Panc1 (cell line): ENCODE data around the gene ACTRT2. TPM values are rescaled to one million over a fixed set of nuclear protein-coding genes. Genes with fewer than 3 reads are reported as not detected.

Experiments used
- ATAC-seq: fragments of 200-7000 bp; cut with Tn5 transposase; 2 replicates; pipeline ENCODE4 v1.9.1; 2020; ENCODE audit warnings: mild to moderate bottlenecking, moderate library complexity
- BruUV-seq: library from RNA; stranded (reverse); fragments of 400-500 nt; replicated peaks from 2 replicates; lab custom pipeline; 2021; lab: Mats Ljungman, UMichigan
- CTCF ChIA-PET: fragments of 300-600 bp; sonication (Branson Sonifier 250); formaldehyde crosslinking; loops from one replicate; lab custom pipeline; 2022; ENCODE audit warnings: antibody characterized with exemption; lab: Charles Lee
- POLR2A ChIA-PET: fragments of 300-600 bp; sonication (Branson Sonifier 250); formaldehyde crosslinking; loops from one replicate; lab custom pipeline; 2022; ENCODE audit warnings: antibody characterized with exemption; lab: Charles Lee
- DNase-seq: peaks from one replicate; pipeline ENCODE4 v3.0.0-alpha.2; 2010; ENCODE audit warnings: low read depth, low spot score
- H3K27ac ChIP-seq: 2 replicates; pipeline ENCODE4 v1.5.1; 2011; ENCODE audit warnings: mild to moderate bottlenecking, low read length, inconsistent platforms
- H3K27me3 ChIP-seq: fragments of 200-500 bp; sonication (Bioruptor generic); 2 replicates; pipeline ENCODE4 v1.6.0; 2014; ENCODE audit warnings: low read length, inconsistent platforms; ENCODE audit not compliant: control insufficient read depth, insufficient read depth
- H3K36me3 ChIP-seq: fragments of 200-500 bp; sonication (Bioruptor generic); 2 replicates; pipeline ENCODE4 v1.5.1; 2014; ENCODE audit warnings: inconsistent platforms, mild to moderate bottlenecking, low read length, moderate library complexity; ENCODE audit not compliant: control insufficient read depth, insufficient read depth
- H3K4me1 ChIP-seq: 2 replicates; pipeline ENCODE4 v1.5.1; 2011; ENCODE audit warnings: inconsistent platforms, mild to moderate bottlenecking, low read length, moderate library complexity; ENCODE audit not compliant: control insufficient read depth, insufficient read depth
- H3K4me3 ChIP-seq, 2 experiments: 2 replicates each; pipeline ENCODE4 v1.5.1; 2011 to 2012; ENCODE audit warnings: low read depth in 2 of 2, low read length in 2 of 2, mild to moderate bottlenecking in 2 of 2, inconsistent platforms in 1 of 2, moderate library complexity in 1 of 2
- H3K9me3 ChIP-seq: fragments of 200-500 bp; sonication (Bioruptor generic); 2 replicates; pipeline ENCODE4 v1.5.1; 2014; ENCODE audit warnings: low read depth, mild to moderate bottlenecking, inconsistent platforms, low read length, moderate library complexity; ENCODE audit not compliant: control insufficient read depth, insufficient read depth
- POLR2AphosphoS5 ChIP-seq: IDR thresholded peaks from 2 replicates; pipeline ENCODE4 v1.6.1; 2012; ENCODE audit warnings: mild to moderate bottlenecking, low read depth, low read length, moderate library complexity
- SIN3A ChIP-seq: IDR thresholded peaks from 2 replicates; pipeline ENCODE4 v1.6.1; 2012; ENCODE audit warnings: low read depth, mild to moderate bottlenecking, low read length, moderate library complexity, borderline replicate concordance; ENCODE audit not compliant: insufficient read depth
- TCF7L2 ChIP-seq: IDR thresholded peaks from 2 replicates; pipeline ENCODE4 v1.6.1; 2011; ENCODE audit warnings: mild to moderate bottlenecking, low read depth, low read length, inconsistent platforms
- in situ Hi-C: cut with HindIII; loops from 2 replicates; pipeline ENCODE4 v1.10.0; 2016; ENCODE audit warnings: low sequenced_read_pairs, low pct_unique_long_range_greater_than_20kb
- intact Hi-C: fragments of 100-400 bp; cut with micrococcal nuclease; formaldehyde crosslinking; loops from one replicate; pipeline ENCODE4 v1.10.0; 2022; ENCODE audit not compliant: unreplicated experiment
- total RNA-seq: library from RNA; stranded (reverse); gene quantifications from one replicate; pipeline ENCODE4 v1.2.1, GENCODE V29; 2021; ENCODE audit not compliant: unreplicated experiment
- TF ChIP-seq, protein P1 (sequence below): fragments of 450-650 bp; IDR thresholded peaks from 2 replicates; pipeline ENCODE4 v1.5.1; 2017; ENCODE audit warnings: mild to moderate bottlenecking
- TF ChIP-seq, protein P2 (sequence below), 2 experiments: IDR thresholded peaks; 2 replicates each; pipeline ENCODE4 v1.6.1; 2011 to 2012; ENCODE audit warnings: low read depth in 2 of 2, control low read depth in 1 of 2, low read length in 1 of 2, mild to moderate bottlenecking in 1 of 2, moderate library complexity in 1 of 2; ENCODE audit not compliant: insufficient read depth in 1 of 2

The ACTRT2 gene
- total RNA-seq, 1 experiment from 2014 or later, result not detected

- Histone ChIP-seq H3K27me3 (peaks cover 2% of the 10 kb centered on the region; the same call in 1 of the 2 replicates), H3K4me3 (no peak overlapping the region), H3K27ac (no peak overlapping the region), H3K4me1 (no peaks in the 10 kb centered on the region), H3K36me3 (no peaks in the 10 kb centered on the region), H3K9me3 (no peaks in the 10 kb centered on the region)
- ChIA-PET POLR2A (no interaction called here), CTCF (no interaction called here)
- in situ Hi-C loops (no loop called here), intact Hi-C loops (no loop called here)
- TF ChIP-seq, protein P1, sequence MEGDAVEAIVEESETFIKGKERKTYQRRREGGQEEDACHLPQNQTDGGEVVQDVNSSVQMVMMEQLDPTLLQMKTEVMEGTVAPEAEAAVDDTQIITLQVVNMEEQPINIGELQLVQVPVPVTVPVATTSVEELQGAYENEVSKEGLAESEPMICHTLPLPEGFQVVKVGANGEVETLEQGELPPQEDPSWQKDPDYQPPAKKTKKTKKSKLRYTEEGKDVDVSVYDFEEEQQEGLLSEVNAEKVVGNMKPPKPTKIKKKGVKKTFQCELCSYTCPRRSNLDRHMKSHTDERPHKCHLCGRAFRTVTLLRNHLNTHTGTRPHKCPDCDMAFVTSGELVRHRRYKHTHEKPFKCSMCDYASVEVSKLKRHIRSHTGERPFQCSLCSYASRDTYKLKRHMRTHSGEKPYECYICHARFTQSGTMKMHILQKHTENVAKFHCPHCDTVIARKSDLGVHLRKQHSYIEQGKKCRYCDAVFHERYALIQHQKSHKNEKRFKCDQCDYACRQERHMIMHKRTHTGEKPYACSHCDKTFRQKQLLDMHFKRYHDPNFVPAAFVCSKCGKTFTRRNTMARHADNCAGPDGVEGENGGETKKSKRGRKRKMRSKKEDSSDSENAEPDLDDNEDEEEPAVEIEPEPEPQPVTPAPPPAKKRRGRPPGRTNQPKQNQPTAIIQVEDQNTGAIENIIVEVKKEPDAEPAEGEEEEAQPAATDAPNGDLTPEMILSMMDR, result no peak
- no peak for TF ChIP-seq TCF7L2
- no peak for TF ChIP-seq SIN3A
- TF ChIP-seq, protein P2, sequence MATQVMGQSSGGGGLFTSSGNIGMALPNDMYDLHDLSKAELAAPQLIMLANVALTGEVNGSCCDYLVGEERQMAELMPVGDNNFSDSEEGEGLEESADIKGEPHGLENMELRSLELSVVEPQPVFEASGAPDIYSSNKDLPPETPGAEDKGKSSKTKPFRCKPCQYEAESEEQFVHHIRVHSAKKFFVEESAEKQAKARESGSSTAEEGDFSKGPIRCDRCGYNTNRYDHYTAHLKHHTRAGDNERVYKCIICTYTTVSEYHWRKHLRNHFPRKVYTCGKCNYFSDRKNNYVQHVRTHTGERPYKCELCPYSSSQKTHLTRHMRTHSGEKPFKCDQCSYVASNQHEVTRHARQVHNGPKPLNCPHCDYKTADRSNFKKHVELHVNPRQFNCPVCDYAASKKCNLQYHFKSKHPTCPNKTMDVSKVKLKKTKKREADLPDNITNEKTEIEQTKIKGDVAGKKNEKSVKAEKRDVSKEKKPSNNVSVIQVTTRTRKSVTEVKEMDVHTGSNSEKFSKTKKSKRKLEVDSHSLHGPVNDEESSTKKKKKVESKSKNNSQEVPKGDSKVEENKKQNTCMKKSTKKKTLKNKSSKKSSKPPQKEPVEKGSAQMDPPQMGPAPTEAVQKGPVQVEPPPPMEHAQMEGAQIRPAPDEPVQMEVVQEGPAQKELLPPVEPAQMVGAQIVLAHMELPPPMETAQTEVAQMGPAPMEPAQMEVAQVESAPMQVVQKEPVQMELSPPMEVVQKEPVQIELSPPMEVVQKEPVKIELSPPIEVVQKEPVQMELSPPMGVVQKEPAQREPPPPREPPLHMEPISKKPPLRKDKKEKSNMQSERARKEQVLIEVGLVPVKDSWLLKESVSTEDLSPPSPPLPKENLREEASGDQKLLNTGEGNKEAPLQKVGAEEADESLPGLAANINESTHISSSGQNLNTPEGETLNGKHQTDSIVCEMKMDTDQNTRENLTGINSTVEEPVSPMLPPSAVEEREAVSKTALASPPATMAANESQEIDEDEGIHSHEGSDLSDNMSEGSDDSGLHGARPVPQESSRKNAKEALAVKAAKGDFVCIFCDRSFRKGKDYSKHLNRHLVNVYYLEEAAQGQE (IDR thresholded peaks at IDR 0.05; ENCODE audit: insufficient read depth in 1 of 2, low read depth in 2 of 2, low read length in 1 of 2), result no peak
- TF ChIP-seq POLR2AphosphoS5, result no peak
- no peak for ATAC-seq
- no TSS peak for BruUV-seq
- no peak for DNase-seq
Observed at GRCh38 chr1:3031401-3032221, 10.3 kb downstream of the ACTRT2 start.

DNA sequence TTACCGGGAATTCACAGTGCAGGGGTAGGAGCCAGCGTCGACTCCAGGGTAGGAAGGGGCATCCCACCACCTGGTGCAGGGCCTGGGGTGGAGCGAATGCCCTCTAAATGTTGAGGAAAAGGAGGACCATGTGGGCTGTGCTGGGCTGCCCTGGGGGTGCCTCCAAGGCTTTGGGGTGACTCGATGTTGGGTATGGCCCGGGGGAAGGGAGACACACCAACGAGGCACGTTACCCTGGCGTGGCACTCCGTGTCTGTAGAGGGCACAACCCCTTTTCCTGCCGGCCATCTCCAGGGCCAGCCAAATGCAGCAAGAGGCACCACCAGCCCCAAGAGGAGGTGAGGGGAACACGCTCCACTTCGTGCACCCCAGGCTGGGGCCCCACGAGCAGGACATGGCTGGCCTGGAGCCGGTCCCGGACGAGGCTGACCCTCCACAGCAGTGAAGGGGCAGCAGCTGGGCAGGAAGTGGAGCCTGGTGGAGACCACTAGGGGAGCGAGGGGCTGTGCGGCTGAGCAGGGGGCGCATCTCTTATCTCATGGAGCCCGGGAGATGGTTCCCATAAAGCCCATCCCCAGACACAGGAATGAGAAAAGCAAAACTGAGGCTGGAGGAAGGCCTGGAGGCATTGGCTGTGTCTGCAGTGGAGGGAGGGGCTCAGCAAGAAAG lies 11.2 kb downstream of the ACTRT2 start:
- DNase-seq (no peak), ATAC-seq (no peak)
- H3K27me3 ChIP-seq, result peaks cover 2% of the 10 kb centered on the region; the same call in 1 of the 2 replicates
- in situ Hi-C loops (no loop called here), intact Hi-C loops (no loop called here)
- no peaks in the 10 kb centered on the region for H3K4me1 ChIP-seq
- ChIA-PET POLR2A (no interaction called here), CTCF (no interaction called here)
- no peaks in the 10 kb centered on the region for H3K9me3 ChIP-seq
- TF ChIP-seq, protein P1, result no peak
- TF ChIP-seq, protein P2 (IDR thresholded peaks at IDR 0.05; ENCODE audit: insufficient read depth in 1 of 2, low read depth in 2 of 2, low read length in 1 of 2), result no peak
- TF ChIP-seq POLR2AphosphoS5 (no peak), TCF7L2 (no peak), SIN3A (no peak)
- H3K27ac ChIP-seq, result no peak overlapping the region
- BruUV-seq, result no TSS peak
- no peak overlapping the region for H3K4me3 ChIP-seq
- H3K36me3 ChIP-seq, result no peaks in the 10 kb centered on the region
